Stimulated activated naive CD4-positive, alpha-beta T cell treated with Interleukin-2 at 50 U/mL for 16 hours (primary cell): ENCODE results near the gene NT5E.
"Not testable (repeated sequence)": the region's sequence is repeated elsewhere in the genome, so short reads cannot be mapped to it uniquely, and the experiment has no call there.

ENCODE experiments used
- DNase-seq: peaks from one replicate; lab custom pipeline; 2025; lab: John Stamatoyannopoulos, UW

The NT5E gene

GRCh38 chr6:85449818-85450759, at the start of gene NT5E:
Gene NT5E (plus strand): TSS chr6:85450083. CDS start chr6:85450140, 57 bp downstream.
- DNase-seq, result peak; percentile 11

- no peak for DNase-seq
Measured at GRCh38 chr6:85400331-85400730, 49.6 kb upstream of the NT5E start.

GRCh38 chr6:85401186-85402021, 48.5 kb upstream of the NT5E start:
- DNase-seq, result no peak

- DNase-seq, result no peak
Measured at GRCh38 chr6:85402071-85402470, 47.8 kb upstream of the NT5E start.

- no peak for DNase-seq
Measured at GRCh38 chr6:85402922-85403321, 47.0 kb upstream of the NT5E start.

GRCh38 chr6:85403331-85404015, 46.4 kb upstream of the NT5E start:
- DNase-seq, result no peak

GRCh38 chr6:85404016-85404563, 45.8 kb upstream of the NT5E start:
- not testable (repeated sequence) for DNase-seq

GRCh38 chr6:85404564-85405174, 45.2 kb upstream of the NT5E start:
- no peak for DNase-seq

- DNase-seq, result no peak
Measured at GRCh38 chr6:85405175-85405852, 44.6 kb upstream of the NT5E start.

- DNase-seq, result no peak
Measured at GRCh38 chr6:85405853-85406198, 44.1 kb upstream of the NT5E start.

- DNase-seq, result no peak
Measured at GRCh38 chr6:85406641-85407075, 43.2 kb upstream of the NT5E start.

- no peak for DNase-seq
Measured at GRCh38 chr6:85408039-85408438, 41.8 kb upstream of the NT5E start.

GRCh38 chr6:85412911-85413430, 36.9 kb upstream of the NT5E start:
- no peak for DNase-seq

- DNase-seq, result no peak
Measured at GRCh38 chr6:85416049-85416448, 33.8 kb upstream of the NT5E start.

GRCh38 chr6:85416766-85417165, 33.1 kb upstream of the NT5E start:
- DNase-seq, result no peak

- no peak for DNase-seq
Measured at GRCh38 chr6:85417336-85417735, 32.5 kb upstream of the NT5E start.

- DNase-seq, result no peak
Measured at GRCh38 chr6:85418059-85418458, 31.8 kb upstream of the NT5E start.

GRCh38 chr6:85419046-85419759, 30.7 kb upstream of the NT5E start:
- no peak for DNase-seq

- DNase-seq, result no peak
Measured at GRCh38 chr6:85420551-85420950, 29.3 kb upstream of the NT5E start.

GRCh38 chr6:85421181-85421580, 28.7 kb upstream of the NT5E start:
- no peak for DNase-seq
